Measurements from ENCODE around the gene PMEPA1.

Gene PMEPA1

GRCh38 chr20:57667924-57668782 is 41.7 kb downstream of the PMEPA1 start:
- DNase-seq (ENCODE audit: insufficient read length, low spot score), result no peak
- FAIRE-seq, result no peak
- no peak for TF ChIP-seq POLR2A (IDR thresholded peaks at IDR 0.05; ENCODE audit: low read depth, low read length)
- TF ChIP-seq POLR2AphosphoS5 (IDR thresholded peaks at IDR 0.05; ENCODE audit: low read depth, low read length), result no peak
- no peak for TF ChIP-seq PAX5 (IDR thresholded peaks at IDR 0.05; ENCODE audit: insufficient read depth, low read length, severe bottlenecking)
- no peak for TF ChIP-seq POU2F2 (IDR thresholded peaks at IDR 0.05; ENCODE audit: low read depth, low read length)
- TF ChIP-seq TAF1 (IDR thresholded peaks at IDR 0.05; ENCODE audit: low read depth, low read length), result no peak
- no peak for TF ChIP-seq SPI1 (IDR thresholded peaks at IDR 0.05; ENCODE audit: low read depth, low read length)

DNA sequence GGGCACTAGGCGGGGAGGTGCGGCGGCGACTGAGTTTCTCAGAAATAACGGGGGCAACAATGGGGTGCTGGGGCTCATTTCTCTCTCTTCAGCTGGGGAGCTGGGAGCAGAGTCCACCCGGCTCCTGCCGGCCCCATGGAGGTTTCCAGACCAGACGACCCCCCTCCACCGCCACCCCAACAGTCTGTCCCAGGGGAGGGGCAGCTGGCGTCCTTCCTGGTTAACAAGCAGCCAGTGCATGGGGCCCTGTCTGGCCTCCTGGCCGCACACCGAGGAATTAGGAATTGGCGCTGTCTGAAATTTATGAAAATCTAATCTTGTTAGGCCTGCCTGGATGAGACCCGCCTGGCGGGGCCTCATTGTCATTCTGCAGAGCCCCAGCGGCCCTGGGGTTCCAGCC is 42.4 kb downstream of the PMEPA1 start:
- DNase-seq (ENCODE audit: insufficient read length, low spot score) (no peak), FAIRE-seq (no peak)
- TF ChIP-seq TAF1 (IDR thresholded peaks at IDR 0.05; ENCODE audit: low read depth, low read length), result no peak
- no peak for TF ChIP-seq POLR2A (IDR thresholded peaks at IDR 0.05; ENCODE audit: low read depth, low read length)
- TF ChIP-seq SPI1 (IDR thresholded peaks at IDR 0.05; ENCODE audit: low read depth, low read length), result no peak
- no peak for TF ChIP-seq POLR2AphosphoS5 (IDR thresholded peaks at IDR 0.05; ENCODE audit: low read depth, low read length)
- TF ChIP-seq PAX5 (IDR thresholded peaks at IDR 0.05; ENCODE audit: insufficient read depth, low read length, severe bottlenecking), result no peak
- TF ChIP-seq POU2F2 (IDR thresholded peaks at IDR 0.05; ENCODE audit: low read depth, low read length), result no peak

DNA sequence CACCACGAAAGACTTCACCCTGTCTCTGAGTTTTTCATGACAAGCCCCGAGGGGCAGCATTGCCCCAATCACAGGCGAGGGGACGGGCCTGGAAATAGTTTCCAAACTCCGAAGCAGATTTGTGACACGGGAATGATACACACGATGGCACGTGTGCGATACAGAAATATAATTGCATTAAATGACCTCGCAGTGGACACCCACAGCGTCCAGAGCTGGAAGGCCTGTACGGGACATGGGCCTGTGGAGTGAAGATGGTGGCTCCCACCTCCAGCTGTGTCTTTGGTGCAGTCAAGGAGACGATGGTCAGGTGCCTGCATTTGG is 43.0 kb downstream of the PMEPA1 start:
- no peak for DNase-seq (ENCODE audit: insufficient read length, low spot score)
- no peak for TF ChIP-seq POLR2AphosphoS5 (IDR thresholded peaks at IDR 0.05; ENCODE audit: low read depth, low read length)
- TF ChIP-seq TAF1 (IDR thresholded peaks at IDR 0.05; ENCODE audit: low read depth, low read length), result no peak
- no peak for FAIRE-seq

DNA sequence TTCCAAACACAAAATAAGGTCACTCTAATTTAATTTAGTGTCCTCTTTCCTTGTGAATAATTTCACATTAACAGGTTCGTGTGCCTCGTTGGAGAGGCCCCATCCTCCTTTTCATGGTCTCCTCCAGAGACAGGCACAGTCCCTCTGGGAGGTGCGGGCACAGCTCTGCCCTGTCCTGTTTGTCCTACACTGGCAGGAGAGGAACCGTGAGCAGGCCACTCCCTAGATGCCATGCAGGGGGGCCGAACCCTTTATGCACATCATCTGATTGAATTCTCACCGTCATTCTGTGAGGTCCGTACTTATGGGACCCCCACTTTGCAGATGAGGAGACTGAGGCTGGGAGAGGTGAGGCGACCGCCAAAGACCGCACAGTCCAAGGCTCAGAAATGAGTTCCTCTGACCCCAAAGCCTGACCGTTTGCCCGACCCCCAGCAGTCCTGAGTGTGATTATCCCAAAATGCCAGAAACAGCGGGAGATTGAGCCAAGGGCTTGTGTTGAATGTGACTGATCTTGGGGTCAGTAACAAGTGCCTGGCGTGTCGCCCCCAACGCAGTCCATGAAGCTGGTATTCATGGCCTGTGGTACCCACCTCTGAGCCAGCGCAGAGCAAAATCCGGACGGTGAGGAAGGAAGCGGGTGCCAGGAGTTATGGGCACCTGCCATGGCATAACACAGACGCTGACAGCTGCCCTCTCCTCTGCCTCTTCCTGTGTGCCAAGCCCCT is 43.5 kb downstream of the PMEPA1 start:
- DNase-seq (ENCODE audit: insufficient read length, low spot score) (no peak), FAIRE-seq (no peak)
- TF ChIP-seq TAF1 (IDR thresholded peaks at IDR 0.05; ENCODE audit: low read depth, low read length) (no peak), POLR2AphosphoS5 (IDR thresholded peaks at IDR 0.05; ENCODE audit: low read depth, low read length) (no peak), POU2F2 (IDR thresholded peaks at IDR 0.05; ENCODE audit: low read depth, low read length) (no peak), POLR2A (IDR thresholded peaks at IDR 0.05; ENCODE audit: low read depth, low read length) (no peak), PAX5 (IDR thresholded peaks at IDR 0.05; ENCODE audit: insufficient read depth, low read length, severe bottlenecking) (no peak), SPI1 (IDR thresholded peaks at IDR 0.05; ENCODE audit: low read depth, low read length) (no peak)

GRCh38 chr20:57665589-57665971 is 44.2 kb downstream of the PMEPA1 start:
- DNase-seq (ENCODE audit: insufficient read length, low spot score), result no peak
- TF ChIP-seq POU2F2 (IDR thresholded peaks at IDR 0.05; ENCODE audit: low read depth, low read length) (no peak), SPI1 (IDR thresholded peaks at IDR 0.05; ENCODE audit: low read depth, low read length) (no peak), POLR2A (IDR thresholded peaks at IDR 0.05; ENCODE audit: low read depth, low read length) (no peak), POLR2AphosphoS5 (IDR thresholded peaks at IDR 0.05; ENCODE audit: low read depth, low read length) (no peak), PAX5 (IDR thresholded peaks at IDR 0.05; ENCODE audit: insufficient read depth, low read length, severe bottlenecking) (no peak), TAF1 (IDR thresholded peaks at IDR 0.05; ENCODE audit: low read depth, low read length) (no peak)
- FAIRE-seq, result no peak

DNA sequence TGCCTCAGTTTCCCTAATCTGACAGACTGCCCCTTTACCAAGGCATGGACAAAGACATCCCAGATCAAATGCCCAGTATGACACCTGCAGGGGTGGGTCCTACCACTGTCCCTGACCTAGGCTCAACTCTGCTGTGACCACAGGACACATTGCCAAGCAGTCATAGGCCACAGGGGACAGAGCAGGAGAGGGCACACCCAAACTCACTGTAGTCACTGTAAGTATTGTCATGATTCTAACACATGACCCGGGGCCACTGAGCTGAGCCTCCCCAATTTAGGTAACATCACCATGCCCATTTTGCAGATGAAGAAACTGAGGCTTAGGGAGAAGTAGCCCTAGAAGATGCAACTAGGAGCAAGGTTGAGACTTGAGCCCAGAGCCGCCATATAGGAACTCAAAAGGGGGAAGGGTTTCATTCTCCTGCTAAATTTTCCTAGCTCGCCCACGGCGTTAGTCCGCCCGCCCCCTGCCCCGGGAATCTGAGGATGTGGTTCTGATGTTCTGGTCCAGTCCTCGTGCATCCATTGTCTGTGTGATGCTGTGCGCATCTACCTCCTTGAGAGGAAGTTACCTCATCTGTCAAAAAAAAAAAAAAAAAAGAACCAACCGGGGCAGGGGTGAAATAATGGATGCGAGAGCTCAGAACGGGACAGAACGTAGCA is 44.8 kb downstream of the PMEPA1 start:
- TF ChIP-seq TAF1 (IDR thresholded peaks at IDR 0.05; ENCODE audit: low read depth, low read length) (no peak), POU2F2 (IDR thresholded peaks at IDR 0.05; ENCODE audit: low read depth, low read length) (no peak), SPI1 (IDR thresholded peaks at IDR 0.05; ENCODE audit: low read depth, low read length) (no peak), POLR2A (IDR thresholded peaks at IDR 0.05; ENCODE audit: low read depth, low read length) (no peak), POLR2AphosphoS5 (IDR thresholded peaks at IDR 0.05; ENCODE audit: low read depth, low read length) (no peak), PAX5 (IDR thresholded peaks at IDR 0.05; ENCODE audit: insufficient read depth, low read length, severe bottlenecking) (no peak)
- no peak for DNase-seq (ENCODE audit: insufficient read length, low spot score)
- no peak for FAIRE-seq

DNA sequence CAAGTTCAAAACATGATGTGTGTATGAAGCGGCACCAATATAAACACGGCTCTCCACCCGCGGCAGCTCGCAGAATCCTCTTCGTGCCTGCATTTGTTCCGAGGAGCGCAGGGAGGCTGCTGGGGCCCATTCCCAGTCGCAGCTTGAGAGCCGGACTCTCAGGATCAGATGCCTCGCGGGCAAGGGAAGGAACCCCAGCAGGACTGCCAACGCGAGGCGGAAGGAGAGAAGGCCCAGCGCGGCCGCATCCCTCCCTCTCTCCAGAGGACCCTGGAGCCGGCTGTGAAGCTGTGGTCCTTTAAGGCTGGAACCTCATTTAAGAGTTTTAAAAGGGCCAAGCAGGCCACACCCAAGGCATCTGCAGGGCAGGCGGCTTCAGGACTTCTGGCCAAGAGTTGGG is 45.3 kb downstream of the PMEPA1 start:
- DNase-seq (ENCODE audit: insufficient read length, low spot score) (no peak), FAIRE-seq (no peak)
- TF ChIP-seq POLR2A (IDR thresholded peaks at IDR 0.05; ENCODE audit: low read depth, low read length) (no peak), TAF1 (IDR thresholded peaks at IDR 0.05; ENCODE audit: low read depth, low read length) (no peak), SPI1 (IDR thresholded peaks at IDR 0.05; ENCODE audit: low read depth, low read length) (no peak), PAX5 (IDR thresholded peaks at IDR 0.05; ENCODE audit: insufficient read depth, low read length, severe bottlenecking) (no peak), POU2F2 (IDR thresholded peaks at IDR 0.05; ENCODE audit: low read depth, low read length) (no peak)

GRCh38 chr20:57663681-57664451 is 45.9 kb downstream of the PMEPA1 start:
- FAIRE-seq (no peak), DNase-seq (ENCODE audit: insufficient read length, low spot score) (no peak)
- TF ChIP-seq POLR2AphosphoS5 (IDR thresholded peaks at IDR 0.05; ENCODE audit: low read depth, low read length) (no peak), POLR2A (IDR thresholded peaks at IDR 0.05; ENCODE audit: low read depth, low read length) (no peak), TAF1 (IDR thresholded peaks at IDR 0.05; ENCODE audit: low read depth, low read length) (no peak), SPI1 (IDR thresholded peaks at IDR 0.05; ENCODE audit: low read depth, low read length) (no peak), POU2F2 (IDR thresholded peaks at IDR 0.05; ENCODE audit: low read depth, low read length) (no peak), PAX5 (IDR thresholded peaks at IDR 0.05; ENCODE audit: insufficient read depth, low read length, severe bottlenecking) (no peak)

DNA sequence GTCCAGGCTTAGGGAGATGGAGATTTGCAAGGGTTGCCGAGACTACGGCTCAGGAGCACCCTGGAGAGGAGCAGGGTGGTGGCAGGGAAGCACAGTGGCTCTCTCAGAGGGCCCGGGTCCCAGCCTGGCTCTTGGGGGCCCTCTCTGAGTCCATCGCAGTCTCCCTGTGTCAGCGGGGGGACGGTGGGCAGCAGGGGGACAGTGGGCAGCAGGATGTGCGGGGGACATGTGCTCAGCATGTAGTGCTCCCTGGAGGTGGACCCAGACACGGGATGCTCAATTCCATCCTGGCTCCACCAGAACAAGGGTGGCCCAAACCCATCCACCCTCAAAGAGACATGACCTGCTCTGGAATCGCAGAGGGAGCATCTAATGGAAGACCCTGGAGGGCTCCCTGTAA is 46.6 kb downstream of the PMEPA1 start:
- FAIRE-seq (no peak), DNase-seq (ENCODE audit: insufficient read length, low spot score) (peak; percentile 1)
- TF ChIP-seq POLR2AphosphoS5 (IDR thresholded peaks at IDR 0.05; ENCODE audit: low read depth, low read length) (no peak), POU2F2 (IDR thresholded peaks at IDR 0.05; ENCODE audit: low read depth, low read length) (no peak), TAF1 (IDR thresholded peaks at IDR 0.05; ENCODE audit: low read depth, low read length) (no peak), SPI1 (IDR thresholded peaks at IDR 0.05; ENCODE audit: low read depth, low read length) (no peak), PAX5 (IDR thresholded peaks at IDR 0.05; ENCODE audit: insufficient read depth, low read length, severe bottlenecking) (no peak), POLR2A (IDR thresholded peaks at IDR 0.05; ENCODE audit: low read depth, low read length) (no peak)
